HEK293 (cell line): ENCODE measurements around the gene MESD.

ENCODE experiments used
- ZNF426 ChIP-seq: fragments of 450-650 bp; formaldehyde crosslinking; IDR thresholded peaks from 2 replicates; pipeline ENCODE4 v1.5.1; 2017; ENCODE audit warnings: missing biosample characterization, missing genetic modification characterization, mild to moderate bottlenecking, inconsistent platforms, moderate library complexity
- TF ChIP-seq, protein P1 (sequence below): fragments of 450-650 bp; formaldehyde crosslinking; IDR thresholded peaks from 2 replicates; pipeline ENCODE4 v1.5.1; 2016; ENCODE audit warnings: missing biosample characterization, missing genetic modification characterization

DNA sequence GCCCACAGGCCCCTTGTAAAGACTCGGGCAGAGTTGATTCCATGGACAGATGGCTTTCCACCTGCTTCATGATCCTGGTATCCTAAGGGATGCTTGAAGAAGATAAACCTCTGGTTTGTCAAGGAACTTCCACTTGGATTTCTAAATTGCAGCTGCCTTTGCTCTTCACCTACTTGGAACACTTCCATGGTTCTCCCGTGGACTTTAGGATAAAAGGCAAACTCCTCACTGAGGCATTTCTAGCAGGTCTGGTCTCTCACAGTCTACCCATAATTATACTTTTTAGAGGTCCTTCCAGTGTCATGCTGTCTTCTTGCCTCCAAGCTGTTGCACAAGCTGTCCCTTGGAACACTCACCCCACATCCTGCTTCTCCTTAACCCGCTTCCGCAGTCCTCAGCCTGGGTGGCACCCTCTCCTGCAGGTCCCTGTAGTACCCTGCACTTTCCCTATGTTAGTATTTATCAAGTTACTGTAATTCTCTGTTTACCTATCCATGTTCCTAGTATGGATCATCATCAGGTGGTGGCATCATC lies 23.8 kb upstream of the MESD start:
- TF ChIP-seq, protein P1, sequence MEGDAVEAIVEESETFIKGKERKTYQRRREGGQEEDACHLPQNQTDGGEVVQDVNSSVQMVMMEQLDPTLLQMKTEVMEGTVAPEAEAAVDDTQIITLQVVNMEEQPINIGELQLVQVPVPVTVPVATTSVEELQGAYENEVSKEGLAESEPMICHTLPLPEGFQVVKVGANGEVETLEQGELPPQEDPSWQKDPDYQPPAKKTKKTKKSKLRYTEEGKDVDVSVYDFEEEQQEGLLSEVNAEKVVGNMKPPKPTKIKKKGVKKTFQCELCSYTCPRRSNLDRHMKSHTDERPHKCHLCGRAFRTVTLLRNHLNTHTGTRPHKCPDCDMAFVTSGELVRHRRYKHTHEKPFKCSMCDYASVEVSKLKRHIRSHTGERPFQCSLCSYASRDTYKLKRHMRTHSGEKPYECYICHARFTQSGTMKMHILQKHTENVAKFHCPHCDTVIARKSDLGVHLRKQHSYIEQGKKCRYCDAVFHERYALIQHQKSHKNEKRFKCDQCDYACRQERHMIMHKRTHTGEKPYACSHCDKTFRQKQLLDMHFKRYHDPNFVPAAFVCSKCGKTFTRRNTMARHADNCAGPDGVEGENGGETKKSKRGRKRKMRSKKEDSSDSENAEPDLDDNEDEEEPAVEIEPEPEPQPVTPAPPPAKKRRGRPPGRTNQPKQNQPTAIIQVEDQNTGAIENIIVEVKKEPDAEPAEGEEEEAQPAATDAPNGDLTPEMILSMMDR (tag by site-specific recombination), result no peak
- no peak for TF ChIP-seq ZNF426 (tag by site-specific recombination)
